Measurements from ENCODE around the gene AIG1. TPM values are rescaled to one million over a fixed set of nuclear protein-coding genes. Genes with fewer than 3 reads are reported as not detected.

AIG1 gene
- total and polyA plus RNA-seq, 2 of the 13 experiments (the other 11 are each of a cell fraction or from before 2014, with no cell fraction given) = 115 to 197 TPM

- TF ChIP-seq PAXIP1 (CRISPR knock-in tag; conservative IDR thresholded peaks at IDR 0.05) = 0 out of 2 replicates have a peak, but pooled peaks have one; percentile 19
- TF ChIP-seq, protein P1, sequence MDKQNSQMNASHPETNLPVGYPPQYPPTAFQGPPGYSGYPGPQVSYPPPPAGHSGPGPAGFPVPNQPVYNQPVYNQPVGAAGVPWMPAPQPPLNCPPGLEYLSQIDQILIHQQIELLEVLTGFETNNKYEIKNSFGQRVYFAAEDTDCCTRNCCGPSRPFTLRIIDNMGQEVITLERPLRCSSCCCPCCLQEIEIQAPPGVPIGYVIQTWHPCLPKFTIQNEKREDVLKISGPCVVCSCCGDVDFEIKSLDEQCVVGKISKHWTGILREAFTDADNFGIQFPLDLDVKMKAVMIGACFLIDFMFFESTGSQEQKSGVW (CRISPR knock-in tag; IDR thresholded peaks at IDR 0.05; ENCODE audit: borderline replicate concordance) = no peak
- TF ChIP-seq FOXC1 (CRISPR knock-in tag; IDR thresholded peaks at IDR 0.05; ENCODE audit: borderline replicate concordance) = no peak
- TF ChIP-seq ZFP1 (CRISPR knock-in tag; IDR thresholded peaks at IDR 0.05) = peak; percentile 72; the same call in 1 of the 2 replicates
- TF ChIP-seq FOXK1 (CRISPR knock-in tag; IDR thresholded peaks at IDR 0.05; ENCODE audit: borderline replicate concordance, low read depth) = peak; percentile 32; the same call in 1 of the 2 replicates
- peak; percentile 91 for TF ChIP-seq TEAD3 (CRISPR knock-in tag; optimal IDR thresholded peaks at IDR 0.05; ENCODE audit: borderline replicate concordance)
- TF ChIP-seq ZNF234 (CRISPR knock-in tag; conservative IDR thresholded peaks at IDR 0.05) = no peak
- peak; percentile 91; the same call in 1 of the 2 replicates for TF ChIP-seq CBX5 (CRISPR knock-in tag; IDR thresholded peaks at IDR 0.05; ENCODE audit: borderline replicate concordance)
- TF ChIP-seq SMAD9 (CRISPR knock-in tag; IDR thresholded peaks at IDR 0.05) = no peak
- 0 out of 2 replicates have a peak, but pooled peaks have one; percentile 10 for TF ChIP-seq SETDB1 (CRISPR knock-in tag; IDR thresholded peaks at IDR 0.05; ENCODE audit: borderline replicate concordance)
- TF ChIP-seq MYC (CRISPR knock-in tag; IDR thresholded peaks at IDR 0.05; ENCODE audit: borderline replicate concordance) = no peak
- no peak for TF ChIP-seq ZNF616 (CRISPR knock-in tag; IDR thresholded peaks at IDR 0.05; ENCODE audit: low read depth)
- TF ChIP-seq SPEN (CRISPR knock-in tag; IDR thresholded peaks at IDR 0.05; ENCODE audit: low read depth) = no peak
- no peak for TF ChIP-seq ISL2 (CRISPR knock-in tag; IDR thresholded peaks at IDR 0.05)
- peak; percentile 84 for TF ChIP-seq SOX5 (CRISPR knock-in tag; IDR thresholded peaks at IDR 0.05; ENCODE audit: borderline replicate concordance)
- 0 out of 2 replicates have a peak, but pooled peaks have one; percentile 45 for TF ChIP-seq SOX13 (IDR thresholded peaks at IDR 0.05)
- TF ChIP-seq SOX13 (CRISPR knock-in tag; conservative IDR thresholded peaks at IDR 0.05 in 1 of 2, IDR thresholded peaks at IDR 0.05 in 1 of 2) = peak in 1 of 2 experiments; percentile 87; a peak in 2 of 4 replicates
- TF ChIP-seq, protein P2, sequence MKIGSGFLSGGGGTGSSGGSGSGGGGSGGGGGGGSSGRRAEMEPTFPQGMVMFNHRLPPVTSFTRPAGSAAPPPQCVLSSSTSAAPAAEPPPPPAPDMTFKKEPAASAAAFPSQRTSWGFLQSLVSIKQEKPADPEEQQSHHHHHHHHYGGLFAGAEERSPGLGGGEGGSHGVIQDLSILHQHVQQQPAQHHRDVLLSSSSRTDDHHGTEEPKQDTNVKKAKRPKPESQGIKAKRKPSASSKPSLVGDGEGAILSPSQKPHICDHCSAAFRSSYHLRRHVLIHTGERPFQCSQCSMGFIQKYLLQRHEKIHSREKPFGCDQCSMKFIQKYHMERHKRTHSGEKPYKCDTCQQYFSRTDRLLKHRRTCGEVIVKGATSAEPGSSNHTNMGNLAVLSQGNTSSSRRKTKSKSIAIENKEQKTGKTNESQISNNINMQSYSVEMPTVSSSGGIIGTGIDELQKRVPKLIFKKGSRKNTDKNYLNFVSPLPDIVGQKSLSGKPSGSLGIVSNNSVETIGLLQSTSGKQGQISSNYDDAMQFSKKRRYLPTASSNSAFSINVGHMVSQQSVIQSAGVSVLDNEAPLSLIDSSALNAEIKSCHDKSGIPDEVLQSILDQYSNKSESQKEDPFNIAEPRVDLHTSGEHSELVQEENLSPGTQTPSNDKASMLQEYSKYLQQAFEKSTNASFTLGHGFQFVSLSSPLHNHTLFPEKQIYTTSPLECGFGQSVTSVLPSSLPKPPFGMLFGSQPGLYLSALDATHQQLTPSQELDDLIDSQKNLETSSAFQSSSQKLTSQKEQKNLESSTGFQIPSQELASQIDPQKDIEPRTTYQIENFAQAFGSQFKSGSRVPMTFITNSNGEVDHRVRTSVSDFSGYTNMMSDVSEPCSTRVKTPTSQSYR (CRISPR knock-in tag; IDR thresholded peaks at IDR 0.05; ENCODE audit: borderline replicate concordance) = peak; percentile 30; the same call in 1 of the 2 replicates
- TF ChIP-seq RFXAP (CRISPR knock-in tag; IDR thresholded peaks at IDR 0.05; ENCODE audit: borderline replicate concordance) = no peak
- no peak for TF ChIP-seq SMYD3 (CRISPR knock-in tag; IDR thresholded peaks at IDR 0.05)
- TF ChIP-seq, protein P3, sequence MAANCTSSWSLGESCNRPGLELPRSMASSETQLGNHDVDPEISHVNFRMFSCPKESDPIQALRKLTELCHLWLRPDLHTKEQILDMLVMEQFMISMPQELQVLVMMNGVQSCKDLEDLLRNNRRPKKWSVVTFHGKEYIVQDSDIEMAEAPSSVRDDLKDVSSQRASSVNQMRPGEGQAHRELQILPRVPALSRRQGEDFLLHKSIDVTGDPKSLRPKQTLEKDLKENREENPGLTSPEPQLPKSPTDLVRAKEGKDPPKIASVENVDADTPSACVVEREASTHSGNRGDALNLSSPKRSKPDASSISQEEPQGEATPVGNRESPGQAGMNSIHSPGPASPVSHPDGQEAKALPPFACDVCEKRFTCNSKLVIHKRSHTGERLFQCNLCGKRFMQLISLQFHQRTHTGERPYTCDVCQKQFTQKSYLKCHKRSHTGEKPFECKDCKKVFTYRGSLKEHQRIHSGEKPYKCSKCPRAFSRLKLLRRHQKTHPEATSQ (CRISPR knock-in tag; IDR thresholded peaks at IDR 0.05; ENCODE audit: borderline replicate concordance) = peak; percentile 59; the same call in 1 of the 2 replicates
These were observed 4.4 kb downstream of the AIG1 start (continued) for GRCh38 chr6:143064951-143065683.

Data from HepG2 (cell line).